DND-41 (cell line): ENCODE measurements around the gene KCNT1.
A peak's percentile ranks its signal among the peaks of the same experiment; 100 is the strongest.

Source experiments
- ATAC-seq: fragments of 200-7000 bp; cut with Tn5 transposase; 3 replicates; pipeline ENCODE4 v1.9.1; 2021; ENCODE audit warnings: low read depth; ENCODE audit not compliant: insufficient read depth
- DNase-seq: peaks from one replicate; pipeline ENCODE4 v3.0.0-alpha.2; 2020
- H2AFZ ChIP-seq: 2 replicates; pipeline ENCODE4 v1.6.0; 2012; ENCODE audit warnings: low read depth, low read length
- H3K27ac ChIP-seq: 2 replicates; pipeline ENCODE4 v1.5.1; 2012; ENCODE audit warnings: low read length, inconsistent platforms
- H3K27me3 ChIP-seq: fragments of 200-600 bp; sonication (generic); 2 replicates; pipeline ENCODE4 v1.6.0; 2012; ENCODE audit warnings: low read length, mild to moderate bottlenecking, inconsistent platforms; ENCODE audit not compliant: insufficient read depth, poor library complexity
- H3K36me3 ChIP-seq: 2 replicates; pipeline ENCODE4 v1.5.1; 2012; ENCODE audit warnings: low read length, inconsistent platforms; ENCODE audit not compliant: insufficient read depth
- H3K4me1 ChIP-seq: 2 replicates; pipeline ENCODE4 v1.5.1; 2012; ENCODE audit warnings: mild to moderate bottlenecking, low read length; ENCODE audit not compliant: insufficient read depth
- H3K4me2 ChIP-seq: 2 replicates; pipeline ENCODE4 v1.6.0; 2012; ENCODE audit warnings: mild to moderate bottlenecking, moderate library complexity, low read length, inconsistent platforms; ENCODE audit not compliant: insufficient read depth
- H3K4me3 ChIP-seq, 2 experiments: fragments of 200-600 bp in 1 of 2; shearing (Covaris generic) in 1 of 2; 2 replicates each; pipeline ENCODE4 v1.5.1; 2012 to 2016; ENCODE audit warnings: inconsistent platforms in 2 of 2, low read length in 2 of 2, mild to moderate bottlenecking in 2 of 2, low read depth in 1 of 2, moderate library complexity in 1 of 2
- H3K79me2 ChIP-seq: 2 replicates; pipeline ENCODE4 v1.6.0; 2012; ENCODE audit warnings: low read length, inconsistent platforms; ENCODE audit not compliant: insufficient read depth
- H3K9ac ChIP-seq: 2 replicates; pipeline ENCODE4 v1.6.0; 2012; ENCODE audit warnings: low read depth, mild to moderate bottlenecking, inconsistent platforms, low read length, moderate library complexity
- H3K9me3 ChIP-seq: 2 replicates; pipeline ENCODE4 v1.5.1; 2012; ENCODE audit warnings: low read length, moderate library complexity, mild to moderate bottlenecking, inconsistent platforms; ENCODE audit not compliant: insufficient read depth, severe bottlenecking
- H4K20me1 ChIP-seq: 2 replicates; pipeline ENCODE4 v1.6.0; 2012; ENCODE audit warnings: low read length; ENCODE audit not compliant: insufficient read depth
- CTCF ChIP-seq: IDR thresholded peaks from 2 replicates; pipeline ENCODE4 v1.5.1; 2012; ENCODE audit warnings: borderline replicate concordance, low read length, moderate library complexity, mild to moderate bottlenecking; ENCODE audit not compliant: poor library complexity, severe bottlenecking; ENCODE audit errors: extremely low read depth
- EZH2 ChIP-seq: IDR thresholded peaks from 3 replicates; pipeline ENCODE4 v1.6.1; 2012; ENCODE audit warnings: borderline replicate concordance, low read depth, mild to moderate bottlenecking, moderate library complexity, low read length, inconsistent platforms; ENCODE audit not compliant: severe bottlenecking

Gene KCNT1

GRCh38 chr9:135716045-135716444, 14.1 kb downstream of the KCNT1 start:
- TF ChIP-seq CTCF (no peak), EZH2 (no peak)
- Histone ChIP-seq H3K9ac (no peak overlapping the region), H3K79me2 (no peaks in the 10 kb centered on the region), H4K20me1 (peaks cover 5% of the 10 kb centered on the region; the same call in 1 of the 2 replicates), H3K4me1 (no peaks in the 10 kb centered on the region), H3K9me3 (no peaks in the 10 kb centered on the region), H3K4me2 (no peak overlapping the region), H3K4me3 (no peak overlapping the region), H3K27ac (no peak overlapping the region), H2AFZ (no peak overlapping the region), H3K36me3 (no peaks in the 10 kb centered on the region), H3K27me3 (no peaks in the 10 kb centered on the region)
- no peak for ATAC-seq
- no peak for DNase-seq

GRCh38 chr9:135717410-135717809, 15.4 kb downstream of the KCNT1 start:
- Histone ChIP-seq H4K20me1 (peaks cover 5% of the 10 kb centered on the region; the same call in 1 of the 2 replicates), H3K9me3 (no peaks in the 10 kb centered on the region), H3K36me3 (no peaks in the 10 kb centered on the region), H2AFZ (no peak overlapping the region), H3K27ac (no peak overlapping the region), H3K79me2 (no peaks in the 10 kb centered on the region), H3K27me3 (no peaks in the 10 kb centered on the region), H3K4me1 (no peaks in the 10 kb centered on the region), H3K4me3 (no peak overlapping the region), H3K9ac (no peak overlapping the region), H3K4me2 (no peak overlapping the region)
- ATAC-seq (no peak), DNase-seq (no peak)
- TF ChIP-seq CTCF (no peak), EZH2 (no peak)

- H3K36me3 ChIP-seq: no peaks in the 10 kb centered on the region
- no peak for TF ChIP-seq EZH2
- TF ChIP-seq CTCF: no peak
- H3K9ac ChIP-seq: no peak overlapping the region
- no peak overlapping the region for H3K4me2 ChIP-seq
- H3K27ac ChIP-seq: no peak overlapping the region
- H3K79me2 ChIP-seq: no peaks in the 10 kb centered on the region
- DNase-seq (peak; percentile 18), ATAC-seq (peak; percentile 44; the same call in 1 of the 3 replicates)
- no peaks in the 10 kb centered on the region for H3K4me1 ChIP-seq
- no peak overlapping the region for H2AFZ ChIP-seq
- no peak overlapping the region for H3K4me3 ChIP-seq
- H4K20me1 ChIP-seq: peaks cover 5% of the 10 kb centered on the region; the same call in 1 of the 2 replicates
- H3K27me3 ChIP-seq: no peaks in the 10 kb centered on the region
- H3K9me3 ChIP-seq: no peaks in the 10 kb centered on the region
These were observed 16.6 kb downstream of the KCNT1 start for GRCh38 chr9:135718616-135719015.

- no peak for TF ChIP-seq CTCF
- no peak for TF ChIP-seq EZH2
- Histone ChIP-seq H3K36me3 (no peaks in the 10 kb centered on the region), H2AFZ (no peak overlapping the region), H4K20me1 (peaks cover 5% of the 10 kb centered on the region; the same call in 1 of the 2 replicates), H3K27me3 (no peaks in the 10 kb centered on the region), H3K9me3 (no peaks in the 10 kb centered on the region), H3K4me2 (no peak overlapping the region), H3K4me3 (no peak overlapping the region), H3K27ac (no peak overlapping the region), H3K4me1 (no peaks in the 10 kb centered on the region), H3K79me2 (no peaks in the 10 kb centered on the region), H3K9ac (no peak overlapping the region)
- no peak for DNase-seq
- ATAC-seq: no peak
These were observed 17.5 kb downstream of the KCNT1 start for GRCh38 chr9:135719472-135719871.
